ENCODE results near the gene SEMA4D.
A peak's percentile ranks its signal among the peaks of the same experiment; 100 is the strongest.

SEMA4D gene

DNA sequence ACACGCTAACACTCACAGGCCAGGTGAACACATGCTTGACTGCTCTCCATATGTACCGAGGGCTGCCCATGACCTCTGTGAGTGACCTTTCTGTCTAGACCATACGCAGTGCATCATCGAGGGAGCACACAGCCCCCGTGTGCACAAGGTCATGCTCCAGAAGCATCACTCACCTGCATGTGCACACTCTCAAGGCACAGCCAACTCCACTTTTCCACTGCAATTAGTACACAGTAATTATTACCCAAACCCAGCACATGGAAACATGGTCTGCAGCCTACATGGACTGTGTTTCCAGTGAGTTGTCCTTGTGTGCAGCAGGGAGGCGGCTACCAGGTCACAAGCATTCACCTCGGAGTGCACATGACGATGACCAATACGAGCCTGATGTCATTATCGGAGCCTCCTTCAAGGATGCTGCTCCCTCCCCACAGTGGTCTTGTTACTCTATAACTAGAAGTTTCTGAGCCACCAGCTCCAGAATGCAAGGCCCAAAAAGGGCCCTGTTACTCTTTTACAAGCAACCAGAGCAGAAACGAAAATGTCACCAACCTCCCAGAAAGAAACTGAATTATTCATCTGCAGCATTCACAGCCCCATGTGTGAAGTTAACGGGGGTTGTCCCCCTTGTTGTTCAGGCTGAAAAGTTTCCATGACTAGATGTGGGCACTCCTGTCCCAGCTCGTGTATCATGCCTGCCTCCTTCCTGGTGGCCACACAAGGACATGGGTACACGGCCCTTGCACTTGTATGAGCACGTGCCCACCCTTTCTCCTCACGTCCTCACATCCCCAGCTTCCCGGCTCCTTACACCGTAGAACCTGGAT, 31.2 kb downstream of the SEMA4D start:
- TF ChIP-seq POLR2A (IDR thresholded peaks at IDR 0.05; ENCODE audit: low read length) (no peak), GATA1 (IDR thresholded peaks at IDR 0.05; ENCODE audit: low read depth, low read length) (no peak)
- no peak for DNase-seq

DNA sequence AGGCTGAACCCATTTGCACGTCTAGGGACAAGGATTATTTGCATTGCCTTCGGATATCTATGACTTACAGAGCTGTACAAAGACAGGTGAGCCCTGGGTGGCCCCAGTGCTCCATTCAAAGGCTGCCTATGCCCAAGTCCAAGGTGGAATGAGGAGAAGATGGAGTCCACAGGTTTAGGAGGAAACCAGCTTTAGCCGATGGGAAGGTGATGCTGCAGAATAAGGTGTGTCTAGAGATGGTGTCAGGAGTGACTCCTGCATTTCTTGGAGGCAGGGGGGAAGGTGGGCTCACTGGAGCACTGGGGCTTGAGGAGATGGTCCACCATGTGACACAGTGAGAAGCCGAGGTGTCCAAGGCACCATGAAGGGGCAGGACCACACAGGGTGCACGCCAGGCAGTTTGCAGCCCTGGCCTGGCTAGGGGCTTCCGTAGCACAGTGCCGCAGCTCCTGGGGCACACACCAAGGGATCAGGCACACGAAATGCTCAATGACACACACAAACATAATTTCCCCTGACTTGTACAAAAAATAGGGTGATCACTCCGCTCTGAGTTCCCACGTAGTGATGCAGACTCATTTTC, 32.1 kb downstream of the SEMA4D start:
- TF ChIP-seq GATA1 (IDR thresholded peaks at IDR 0.05; ENCODE audit: low read depth, low read length) (no peak), POLR2A (IDR thresholded peaks at IDR 0.05; ENCODE audit: low read length) (no peak)
- no peak for DNase-seq

DNA sequence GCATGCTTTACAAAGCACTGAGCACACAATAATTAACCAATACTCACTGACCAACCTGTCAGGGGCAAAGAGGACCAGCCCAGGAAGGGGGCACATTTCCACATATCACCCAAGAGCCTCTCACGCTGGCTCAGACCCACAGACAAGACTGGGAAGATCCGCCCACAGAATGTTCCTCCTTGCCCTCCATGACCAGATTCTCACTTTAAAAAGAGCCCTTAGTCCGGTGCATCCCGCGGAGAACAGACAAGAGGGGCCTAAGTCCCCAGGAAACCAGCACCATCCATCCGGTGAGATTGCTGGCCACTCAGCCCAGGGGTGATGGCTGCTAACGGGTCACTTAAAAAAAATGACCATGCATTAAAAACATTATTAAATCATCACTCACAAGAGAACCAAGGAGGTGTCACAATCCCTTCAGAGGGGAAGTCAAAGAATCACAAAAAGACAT, 32.9 kb downstream of the SEMA4D start:
- DNase-seq, result no peak
- TF ChIP-seq POLR2A (IDR thresholded peaks at IDR 0.05; ENCODE audit: low read length) (no peak), GATA1 (IDR thresholded peaks at IDR 0.05; ENCODE audit: low read depth, low read length) (no peak)

DNA sequence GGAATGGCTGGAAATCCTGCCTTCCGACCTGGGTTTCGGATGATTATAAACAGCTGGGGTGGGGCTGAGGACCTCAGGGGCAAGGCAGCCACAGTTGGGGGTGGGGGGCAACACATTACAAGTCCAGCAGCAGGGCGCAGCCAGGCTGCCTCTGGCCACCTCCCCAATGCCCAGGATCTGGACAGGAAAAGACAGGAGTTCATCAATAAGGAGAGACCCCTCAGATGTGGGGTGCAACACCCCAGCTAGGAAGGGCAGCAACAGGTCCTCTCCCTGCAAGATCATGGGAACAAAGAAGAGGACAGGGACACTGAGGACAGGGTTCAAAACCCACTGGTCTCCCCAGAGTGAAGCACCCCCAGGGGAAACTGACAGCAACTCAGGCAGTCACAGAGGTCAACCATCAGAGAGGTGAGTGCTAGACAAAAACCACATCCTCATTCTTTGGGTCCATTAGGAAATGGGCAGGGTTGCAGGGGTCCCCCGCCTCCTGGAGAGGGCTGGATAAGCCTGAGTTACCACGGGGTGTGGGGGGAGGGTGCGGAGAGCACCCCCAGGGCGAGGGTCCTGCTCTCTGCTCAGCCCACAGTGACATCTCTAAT, 33.5 kb downstream of the SEMA4D start:
- DNase-seq, result no peak
- TF ChIP-seq GATA1 (IDR thresholded peaks at IDR 0.05; ENCODE audit: low read depth, low read length), result no peak
- no peak for TF ChIP-seq POLR2A (IDR thresholded peaks at IDR 0.05; ENCODE audit: low read length)

DNA sequence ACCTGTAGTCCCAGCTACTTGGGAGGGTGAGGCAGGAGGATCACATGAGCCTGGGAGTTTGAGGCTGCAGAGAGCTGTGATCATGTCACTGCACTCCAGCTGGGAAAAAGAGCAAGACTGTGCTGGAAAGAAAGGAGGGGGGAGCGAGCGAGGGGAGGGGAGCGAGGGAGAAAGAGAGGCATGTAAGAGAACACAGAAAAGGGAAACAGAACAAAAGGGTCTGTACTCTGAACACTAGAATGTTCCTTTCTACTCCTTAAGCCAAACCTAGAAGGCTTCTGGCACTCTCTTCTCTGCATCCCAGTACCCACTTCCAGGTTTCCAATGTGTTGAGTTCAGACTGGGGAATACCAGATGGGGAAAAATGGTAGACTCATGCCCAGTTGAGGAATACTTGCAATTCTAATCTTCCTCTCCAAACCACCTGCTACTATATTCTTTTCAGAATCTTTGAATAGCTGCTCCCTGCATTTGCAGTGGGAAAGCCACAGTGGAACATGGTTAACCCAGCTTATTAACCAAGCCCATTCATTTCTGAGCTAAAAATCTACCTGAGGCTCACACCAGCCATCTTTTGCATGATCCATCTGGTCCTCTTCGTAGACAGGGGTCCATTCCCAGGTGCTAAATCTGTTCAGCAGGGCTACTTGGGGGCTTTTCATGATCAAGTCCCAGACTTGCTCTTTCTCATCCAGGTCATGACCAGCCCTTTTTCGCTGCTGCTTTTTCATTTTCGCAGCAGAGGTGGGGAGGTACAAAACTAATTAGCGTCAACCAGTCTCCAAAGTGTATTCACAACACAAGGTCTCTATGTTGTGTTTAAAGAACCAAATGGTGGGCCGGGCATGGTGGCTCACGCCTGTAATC, 34.9 kb downstream of the SEMA4D start:
- DNase-seq, result no peak
- TF ChIP-seq GATA1 (IDR thresholded peaks at IDR 0.05; ENCODE audit: low read depth, low read length) (no peak), POLR2A (IDR thresholded peaks at IDR 0.05; ENCODE audit: low read length) (no peak)

DNA sequence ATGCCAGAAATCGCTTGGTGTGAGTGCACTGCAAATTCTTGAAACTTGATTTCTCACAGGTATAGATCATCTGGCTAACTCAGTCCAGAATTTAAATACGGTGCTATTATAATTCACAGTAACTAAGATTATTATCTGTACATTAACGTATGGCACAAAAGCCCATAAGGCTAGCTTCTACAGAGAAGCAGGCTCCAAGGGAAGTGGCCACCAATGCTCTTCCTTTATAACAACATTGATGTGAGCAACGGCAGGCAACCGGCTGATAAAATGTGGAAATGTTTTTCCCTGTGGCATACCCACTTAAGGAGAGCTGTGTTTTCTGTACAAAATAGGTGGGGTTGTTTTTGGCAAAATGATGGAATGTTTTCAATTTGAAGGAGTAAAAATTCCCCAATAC, 35.7 kb downstream of the SEMA4D start:
- DNase-seq, result no peak
- no peak for TF ChIP-seq GATA1 (IDR thresholded peaks at IDR 0.05; ENCODE audit: low read depth, low read length)
- no peak for TF ChIP-seq POLR2A (IDR thresholded peaks at IDR 0.05; ENCODE audit: low read length)

DNA sequence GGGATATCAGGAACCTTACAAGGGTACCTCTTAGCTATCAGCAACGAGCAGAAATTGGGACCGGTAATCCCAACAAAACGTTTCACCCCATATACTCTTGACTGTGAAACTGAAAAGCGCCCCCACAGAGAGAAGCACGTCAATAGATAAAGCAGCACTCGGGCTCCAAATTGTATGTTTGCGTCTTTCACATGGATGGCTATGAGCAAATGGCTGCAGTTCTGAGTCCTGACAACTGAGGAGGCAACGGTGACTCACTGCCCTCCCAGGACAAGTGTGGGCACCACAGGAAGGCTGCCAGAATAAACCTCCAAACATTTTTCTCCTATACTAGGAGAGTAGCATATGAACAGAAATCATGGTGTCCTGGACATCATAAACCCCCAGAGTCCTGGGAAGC, 36.6 kb downstream of the SEMA4D start:
- peak; percentile 24 to 37 for DNase-seq
- TF ChIP-seq GATA1 (IDR thresholded peaks at IDR 0.05; ENCODE audit: low read depth, low read length) (no peak), POLR2A (IDR thresholded peaks at IDR 0.05; ENCODE audit: low read length) (no peak)

DNA sequence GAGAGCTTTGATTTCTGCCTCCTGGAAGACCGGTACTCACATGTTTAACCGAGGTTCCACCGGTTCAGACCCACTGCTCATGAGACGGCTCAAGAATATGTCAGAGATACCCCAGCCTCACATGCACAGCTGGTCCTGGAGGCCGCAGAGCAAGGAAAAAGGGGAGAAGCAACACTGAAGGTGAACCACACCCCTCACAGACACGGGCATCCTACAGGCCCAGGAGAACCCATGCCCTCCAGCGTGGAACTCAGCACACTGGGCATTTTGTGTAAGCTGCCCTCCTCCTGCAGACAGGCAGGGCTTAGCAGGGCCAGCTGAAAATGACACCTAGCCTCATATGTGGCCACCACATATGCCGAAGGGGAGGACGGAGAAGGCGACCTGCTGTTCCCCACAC, 37.4 kb downstream of the SEMA4D start:
- TF ChIP-seq GATA1 (IDR thresholded peaks at IDR 0.05; ENCODE audit: low read depth, low read length), result no peak
- TF ChIP-seq POLR2A (IDR thresholded peaks at IDR 0.05; ENCODE audit: low read length), result no peak
- no peak for DNase-seq

DNA sequence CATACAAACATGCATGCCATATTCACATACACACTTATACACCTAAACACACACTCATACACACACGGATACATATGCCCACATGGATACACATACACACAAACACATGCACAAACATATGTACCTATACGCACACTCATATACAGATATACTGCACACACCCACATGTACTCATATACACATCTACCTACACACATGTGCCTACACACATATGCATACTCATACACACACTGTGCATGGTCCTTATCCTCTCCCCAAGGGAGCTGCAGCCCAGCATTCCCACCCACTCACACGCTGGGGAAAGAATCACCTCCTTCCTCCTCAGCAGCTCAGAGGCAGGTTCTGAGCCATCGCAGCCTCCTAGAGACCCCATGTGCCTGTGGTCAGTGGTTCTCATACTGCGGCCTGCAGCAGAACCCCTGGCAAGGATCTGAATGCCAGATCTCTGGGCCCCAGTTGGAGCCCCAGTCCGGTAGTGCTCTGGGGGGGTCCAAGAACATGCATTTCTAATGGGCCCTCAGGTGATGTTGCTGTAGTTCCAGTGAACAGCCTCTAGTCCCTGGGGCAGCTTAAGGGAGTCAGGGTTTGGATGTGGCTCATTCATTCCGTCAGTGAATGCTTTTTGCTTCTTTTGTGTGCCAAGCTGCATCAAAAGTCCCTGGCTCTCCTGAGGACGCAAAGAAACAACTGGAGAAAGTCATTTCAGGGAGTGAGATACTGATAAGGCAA, 39.0 kb downstream of the SEMA4D start:
- DNase-seq, result no peak
- TF ChIP-seq GATA1 (IDR thresholded peaks at IDR 0.05; ENCODE audit: low read depth, low read length) (no peak), POLR2A (IDR thresholded peaks at IDR 0.05; ENCODE audit: low read length) (no peak)

DNA sequence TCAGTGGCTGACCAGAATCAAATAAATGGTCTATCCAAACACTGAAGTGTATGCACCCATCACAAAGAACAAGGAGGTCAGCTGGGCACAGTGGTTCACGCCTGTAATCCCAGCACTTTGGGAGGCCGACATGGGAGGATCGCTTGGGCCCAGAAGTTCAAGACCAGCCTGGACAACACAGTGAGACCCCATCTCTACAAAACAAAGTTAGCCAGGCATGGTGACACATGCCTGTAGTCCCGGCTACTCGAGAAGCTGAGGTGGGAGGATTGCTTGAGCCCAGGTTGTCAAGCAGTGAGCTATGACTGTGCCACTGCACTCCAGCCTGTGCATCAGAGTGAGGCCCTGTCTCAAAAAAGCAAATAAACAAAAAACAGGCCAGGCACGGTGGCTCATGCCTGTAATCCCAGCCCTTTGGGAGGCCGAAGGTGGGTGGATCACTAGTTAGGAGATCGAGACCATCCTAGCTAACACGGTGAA, 40.5 kb downstream of the SEMA4D start:
- TF ChIP-seq POLR2A (IDR thresholded peaks at IDR 0.05; ENCODE audit: low read length) (no peak), GATA1 (IDR thresholded peaks at IDR 0.05; ENCODE audit: low read depth, low read length) (no peak)
- DNase-seq, result no peak

DNA sequence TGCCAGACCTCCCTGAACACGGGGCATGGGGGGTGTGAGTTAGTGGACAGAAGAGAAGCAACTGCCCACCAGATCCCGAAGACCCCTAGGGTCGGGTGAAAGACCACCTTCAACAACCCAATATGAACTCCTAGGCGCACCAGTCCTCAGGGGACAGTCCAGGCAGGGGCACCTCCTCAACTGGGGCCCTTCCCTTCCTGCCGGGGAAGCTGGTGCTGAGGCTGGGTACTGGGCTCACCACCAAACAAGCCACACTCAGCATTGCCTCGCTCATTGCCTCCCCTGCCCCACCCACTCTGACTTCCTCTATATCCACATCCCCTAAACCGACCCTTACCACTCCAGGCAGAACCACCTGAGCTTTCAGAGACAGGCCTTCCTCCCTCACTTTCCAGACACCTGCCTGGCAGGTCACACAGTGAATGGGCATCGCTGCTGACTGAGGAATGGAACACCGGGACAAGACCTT, 42.5 kb downstream of the SEMA4D start:
- DNase-seq, result no peak
- TF ChIP-seq POLR2A (IDR thresholded peaks at IDR 0.05; ENCODE audit: low read length) (no peak), GATA1 (IDR thresholded peaks at IDR 0.05; ENCODE audit: low read depth, low read length) (no peak)

DNA sequence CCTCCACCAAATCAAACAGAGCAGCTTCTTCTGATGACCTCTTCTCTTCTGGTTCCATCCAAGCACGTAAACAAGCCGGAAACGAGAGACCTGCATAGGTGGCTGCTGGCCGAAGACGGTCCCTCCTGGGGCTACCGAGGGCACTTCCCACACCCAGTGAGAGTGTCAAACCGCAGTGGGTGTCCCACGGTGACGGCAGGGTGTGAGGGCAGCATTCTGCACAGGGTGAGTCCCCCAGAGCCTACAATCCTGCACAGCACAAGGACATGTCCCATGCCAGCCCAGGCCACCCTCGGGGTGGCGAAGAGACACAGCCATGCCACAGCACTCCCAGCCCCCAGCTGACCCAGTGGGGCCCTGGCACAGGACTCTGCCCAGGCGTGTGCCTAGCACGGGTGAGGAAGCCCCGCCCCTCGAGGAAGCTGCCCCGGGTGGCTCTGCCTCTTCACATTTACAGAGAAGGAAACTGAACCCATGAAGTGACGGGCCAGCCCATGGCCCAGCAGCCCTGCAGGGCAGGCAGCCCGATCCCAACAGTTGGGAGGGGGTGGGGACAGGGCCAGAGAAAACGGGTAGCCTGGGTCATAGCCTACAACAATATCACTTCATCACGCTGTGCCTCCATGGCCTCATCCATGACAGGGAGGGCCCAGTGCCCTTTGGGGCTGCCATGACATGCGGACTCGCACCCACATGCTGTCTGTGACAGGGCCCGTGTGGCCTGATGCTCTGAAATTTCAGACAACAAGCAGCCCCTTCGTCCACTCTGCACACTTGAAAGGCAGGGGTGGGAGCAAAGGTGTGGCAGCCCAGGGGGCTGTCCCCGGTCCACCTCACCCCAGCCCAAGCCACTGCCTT, 43.2 kb downstream of the SEMA4D start:
- TF ChIP-seq GATA1 (IDR thresholded peaks at IDR 0.05; ENCODE audit: low read depth, low read length) (no peak), POLR2A (IDR thresholded peaks at IDR 0.05; ENCODE audit: low read length) (no peak)
- no peak for DNase-seq

Data from erythroblast (primary cell).